ENCODE results near the gene ANKRD6. TPM values are rescaled to one million over a fixed set of nuclear protein-coding genes. Genes with fewer than 3 reads are reported as not detected.

Gene ANKRD6
- total RNA-seq, 1 experiment from 2014 or later, result 20.5 TPM

GRCh38 chr6:89439014-89439413, 6.1 kb downstream of the ANKRD6 start:
- H3K27me3 Mint-ChIP-seq (ENCODE audit: insufficient read depth, unreplicated experiment), result no peaks in the 10 kb centered on the region
- no peak overlapping the region for H3K27ac Mint-ChIP-seq (ENCODE audit: unreplicated experiment)

GRCh38 chr6:89440200-89440599, 7.2 kb downstream of the ANKRD6 start:
- Mint-ChIP-seq H3K9me3 (ENCODE audit: unreplicated experiment) (no peaks in the 10 kb centered on the region), H3K36me3 (ENCODE audit: insufficient read depth, unreplicated experiment) (no peaks in the 10 kb centered on the region), H3K4me1 (ENCODE audit: low read depth, unreplicated experiment) (no peaks in the 10 kb centered on the region), H3K27me3 (ENCODE audit: insufficient read depth, unreplicated experiment) (no peaks in the 10 kb centered on the region), H3K27ac (ENCODE audit: unreplicated experiment) (no peak overlapping the region), H3K4me3 (ENCODE audit: unreplicated experiment) (no peak overlapping the region)
- no TSS peak for BruUV-seq (replicated peaks)
- Histone ChIP-seq H3K36me3 (ENCODE audit: control insufficient read depth, insufficient read depth, low read length) (no peaks in the 10 kb centered on the region), H3K4me3 (ENCODE audit: low read depth, low read length) (no peak overlapping the region), H3K9me3 (no peaks in the 10 kb centered on the region), H3K27me3 (replicated peaks; ENCODE audit: control insufficient read depth, insufficient read depth, low read length) (no peaks in the 10 kb centered on the region), H3K4me1 (peaks cover 7% of the 10 kb centered on the region; the same call in 1 of the 2 replicates)
- intact Hi-C loops (cut with micrococcal nuclease; ENCODE audit: unreplicated experiment), result no loop called here
- DNase-seq, result no peak
- CTCF ChIA-PET, result no interaction called here
- TF ChIP-seq, protein P1, sequence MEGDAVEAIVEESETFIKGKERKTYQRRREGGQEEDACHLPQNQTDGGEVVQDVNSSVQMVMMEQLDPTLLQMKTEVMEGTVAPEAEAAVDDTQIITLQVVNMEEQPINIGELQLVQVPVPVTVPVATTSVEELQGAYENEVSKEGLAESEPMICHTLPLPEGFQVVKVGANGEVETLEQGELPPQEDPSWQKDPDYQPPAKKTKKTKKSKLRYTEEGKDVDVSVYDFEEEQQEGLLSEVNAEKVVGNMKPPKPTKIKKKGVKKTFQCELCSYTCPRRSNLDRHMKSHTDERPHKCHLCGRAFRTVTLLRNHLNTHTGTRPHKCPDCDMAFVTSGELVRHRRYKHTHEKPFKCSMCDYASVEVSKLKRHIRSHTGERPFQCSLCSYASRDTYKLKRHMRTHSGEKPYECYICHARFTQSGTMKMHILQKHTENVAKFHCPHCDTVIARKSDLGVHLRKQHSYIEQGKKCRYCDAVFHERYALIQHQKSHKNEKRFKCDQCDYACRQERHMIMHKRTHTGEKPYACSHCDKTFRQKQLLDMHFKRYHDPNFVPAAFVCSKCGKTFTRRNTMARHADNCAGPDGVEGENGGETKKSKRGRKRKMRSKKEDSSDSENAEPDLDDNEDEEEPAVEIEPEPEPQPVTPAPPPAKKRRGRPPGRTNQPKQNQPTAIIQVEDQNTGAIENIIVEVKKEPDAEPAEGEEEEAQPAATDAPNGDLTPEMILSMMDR (IDR thresholded peaks at IDR 0.05; ENCODE audit: insufficient read depth in 1 of 2, low read depth in 1 of 2, low read length in 1 of 2, severe bottlenecking in 1 of 2, unreplicated experiment in 1 of 2), result no peak
- POLR2A ChIA-PET, result no interaction called here

More at GRCh38 chr6:89439014-89439413, 6.1 kb downstream of the ANKRD6 start:
- Histone ChIP-seq H3K36me3 (ENCODE audit: control insufficient read depth, insufficient read depth, low read length) (no peaks in the 10 kb centered on the region), H3K4me3 (ENCODE audit: low read depth, low read length) (no peak overlapping the region), H3K9me3 (no peaks in the 10 kb centered on the region), H3K27me3 (replicated peaks; ENCODE audit: control insufficient read depth, insufficient read depth, low read length) (no peaks in the 10 kb centered on the region), H3K4me1 (peaks cover 7% of the 10 kb centered on the region; the same call in 1 of the 2 replicates)
- peaks cover 6% of the 10 kb centered on the region for H3K4me1 Mint-ChIP-seq (ENCODE audit: low read depth, unreplicated experiment)
- intact Hi-C loops (cut with micrococcal nuclease; ENCODE audit: unreplicated experiment), result loop anchor here (5.0 kb wide), 1 partner anchor 63 kb away; no protein-coding TSS in a partner anchor
- no peak for DNase-seq
- no peaks in the 10 kb centered on the region for H3K36me3 Mint-ChIP-seq (ENCODE audit: insufficient read depth, unreplicated experiment)
- no peaks in the 10 kb centered on the region for H3K9me3 Mint-ChIP-seq (ENCODE audit: unreplicated experiment)
- no peak overlapping the region for H3K4me3 Mint-ChIP-seq (ENCODE audit: unreplicated experiment)
- CTCF ChIA-PET, result no interaction called here
- no TSS peak for BruUV-seq (replicated peaks)
- TF ChIP-seq, protein P1 (IDR thresholded peaks at IDR 0.05; ENCODE audit: insufficient read depth in 1 of 2, low read depth in 1 of 2, low read length in 1 of 2, severe bottlenecking in 1 of 2, unreplicated experiment in 1 of 2), result no peak
- POLR2A ChIA-PET, result no interaction called here

DNA sequence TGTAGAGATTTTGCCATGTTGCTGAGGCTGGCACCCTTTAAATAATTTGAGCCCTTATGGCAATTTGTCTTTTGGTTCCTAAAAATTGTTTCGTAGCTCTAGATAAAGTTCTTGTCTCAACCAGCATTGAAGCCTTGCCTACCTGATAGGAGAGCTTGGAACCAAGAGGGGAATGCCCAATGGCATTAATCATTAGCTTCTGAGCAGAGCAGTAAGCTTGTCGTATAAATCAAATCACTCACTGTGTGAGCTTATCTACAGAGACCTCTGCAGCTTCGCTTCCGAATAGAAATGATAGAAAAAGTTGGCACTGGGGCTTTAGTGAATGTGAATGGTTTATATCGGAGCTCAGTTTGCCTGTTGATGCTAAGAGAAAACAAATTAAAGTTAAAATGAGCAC, 10.7 kb downstream of the ANKRD6 start:
- CTCF ChIA-PET, result no interaction called here
- Mint-ChIP-seq H3K4me3 (ENCODE audit: unreplicated experiment) (no peak overlapping the region), H3K27me3 (ENCODE audit: insufficient read depth, unreplicated experiment) (no peaks in the 10 kb centered on the region), H3K36me3 (ENCODE audit: insufficient read depth, unreplicated experiment) (no peaks in the 10 kb centered on the region), H3K4me1 (ENCODE audit: low read depth, unreplicated experiment) (no peaks in the 10 kb centered on the region), H3K9me3 (ENCODE audit: unreplicated experiment) (no peaks in the 10 kb centered on the region), H3K27ac (ENCODE audit: unreplicated experiment) (no peak overlapping the region)
- intact Hi-C loops (cut with micrococcal nuclease; ENCODE audit: unreplicated experiment), result no loop called here
- H3K36me3 ChIP-seq (ENCODE audit: control insufficient read depth, insufficient read depth, low read length), result no peaks in the 10 kb centered on the region
- no peaks in the 10 kb centered on the region for H3K27me3 ChIP-seq (replicated peaks; ENCODE audit: control insufficient read depth, insufficient read depth, low read length)
- no peaks in the 10 kb centered on the region; the same call in 1 of the 2 replicates for H3K4me1 ChIP-seq
- POLR2A ChIA-PET, result interaction anchor here (0.5 kb wide), 1 partner anchor 10 kb away, joined by 3 read pairs; no protein-coding TSS in a partner anchor
- H3K9me3 ChIP-seq, result no peaks in the 10 kb centered on the region
- no peak for DNase-seq
- BruUV-seq (replicated peaks), result no TSS peak
- no peak overlapping the region for H3K4me3 ChIP-seq (ENCODE audit: low read depth, low read length)
- TF ChIP-seq, protein P1 (IDR thresholded peaks at IDR 0.05; ENCODE audit: insufficient read depth in 1 of 2, low read depth in 1 of 2, low read length in 1 of 2, severe bottlenecking in 1 of 2, unreplicated experiment in 1 of 2), result no peak

All from Caco-2 (cell line).